ENCODE measurements around the gene TMEM82.

DNA sequence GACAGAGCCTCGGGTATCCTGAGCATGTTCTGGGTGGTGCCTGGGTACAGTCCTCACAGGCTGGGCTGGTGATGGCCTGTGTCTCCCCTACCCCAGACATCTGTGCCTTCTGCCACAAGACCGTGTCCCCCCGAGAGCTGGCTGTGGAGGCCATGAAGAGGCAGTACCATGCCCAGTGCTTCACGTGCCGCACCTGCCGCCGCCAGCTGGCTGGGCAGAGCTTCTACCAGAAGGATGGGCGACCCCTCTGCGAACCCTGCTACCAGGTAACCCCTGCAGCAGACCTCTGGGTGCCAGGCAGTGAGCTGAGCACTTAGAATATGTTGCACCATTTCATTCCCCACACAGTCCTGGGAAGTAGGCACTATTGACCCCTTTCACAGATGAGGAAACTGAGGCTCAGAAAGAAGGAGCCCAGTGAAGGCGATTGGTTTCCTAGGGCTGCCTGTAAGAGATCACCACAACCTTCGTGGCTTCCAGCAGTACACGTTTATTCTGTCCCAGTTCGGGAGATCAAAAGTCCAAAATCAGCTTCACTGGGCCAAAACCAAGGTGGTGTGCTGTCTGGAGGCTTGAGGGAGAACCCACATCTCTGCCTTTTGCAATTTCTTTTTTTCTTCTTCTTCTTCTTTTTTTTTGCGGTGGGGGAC lies 28.1 kb downstream of the TMEM82 start:
- no peak for TF ChIP-seq EZH2 (IDR thresholded peaks at IDR 0.05; ENCODE audit: borderline replicate concordance, low read depth, low read length, poor library complexity, severe bottlenecking)
- TF ChIP-seq, protein P1, sequence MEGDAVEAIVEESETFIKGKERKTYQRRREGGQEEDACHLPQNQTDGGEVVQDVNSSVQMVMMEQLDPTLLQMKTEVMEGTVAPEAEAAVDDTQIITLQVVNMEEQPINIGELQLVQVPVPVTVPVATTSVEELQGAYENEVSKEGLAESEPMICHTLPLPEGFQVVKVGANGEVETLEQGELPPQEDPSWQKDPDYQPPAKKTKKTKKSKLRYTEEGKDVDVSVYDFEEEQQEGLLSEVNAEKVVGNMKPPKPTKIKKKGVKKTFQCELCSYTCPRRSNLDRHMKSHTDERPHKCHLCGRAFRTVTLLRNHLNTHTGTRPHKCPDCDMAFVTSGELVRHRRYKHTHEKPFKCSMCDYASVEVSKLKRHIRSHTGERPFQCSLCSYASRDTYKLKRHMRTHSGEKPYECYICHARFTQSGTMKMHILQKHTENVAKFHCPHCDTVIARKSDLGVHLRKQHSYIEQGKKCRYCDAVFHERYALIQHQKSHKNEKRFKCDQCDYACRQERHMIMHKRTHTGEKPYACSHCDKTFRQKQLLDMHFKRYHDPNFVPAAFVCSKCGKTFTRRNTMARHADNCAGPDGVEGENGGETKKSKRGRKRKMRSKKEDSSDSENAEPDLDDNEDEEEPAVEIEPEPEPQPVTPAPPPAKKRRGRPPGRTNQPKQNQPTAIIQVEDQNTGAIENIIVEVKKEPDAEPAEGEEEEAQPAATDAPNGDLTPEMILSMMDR (conservative IDR thresholded peaks at IDR 0.05; ENCODE audit: low read depth, low read length) = no peak

All from A673 (cell line).